ENCODE measurements around the gene PTPRD.

PTPRD gene

GRCh38 chr9:8388132-8388531 is 2224.7 kb downstream of the PTPRD start:
- no peak for DNase-seq

DNA sequence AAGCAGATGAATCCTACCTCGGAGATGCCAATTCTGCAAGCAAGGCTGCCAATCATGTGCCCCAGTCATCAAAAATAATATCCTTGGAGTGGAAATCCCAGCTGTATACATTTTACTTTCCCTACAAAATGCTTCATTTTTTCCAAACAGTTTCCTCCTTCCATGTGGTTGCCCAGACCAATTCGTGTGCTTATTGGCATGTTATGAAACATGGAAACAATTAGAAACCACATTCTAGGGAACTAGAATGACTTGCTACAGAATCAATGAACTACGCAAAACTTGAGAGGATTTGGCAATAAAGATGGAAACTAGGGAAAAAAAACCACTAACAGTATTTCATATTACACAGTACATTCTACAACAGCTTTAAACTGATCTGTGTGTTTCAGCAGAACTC is 2228.7 kb downstream of the PTPRD start:
- DNase-seq: no peak

DNA sequence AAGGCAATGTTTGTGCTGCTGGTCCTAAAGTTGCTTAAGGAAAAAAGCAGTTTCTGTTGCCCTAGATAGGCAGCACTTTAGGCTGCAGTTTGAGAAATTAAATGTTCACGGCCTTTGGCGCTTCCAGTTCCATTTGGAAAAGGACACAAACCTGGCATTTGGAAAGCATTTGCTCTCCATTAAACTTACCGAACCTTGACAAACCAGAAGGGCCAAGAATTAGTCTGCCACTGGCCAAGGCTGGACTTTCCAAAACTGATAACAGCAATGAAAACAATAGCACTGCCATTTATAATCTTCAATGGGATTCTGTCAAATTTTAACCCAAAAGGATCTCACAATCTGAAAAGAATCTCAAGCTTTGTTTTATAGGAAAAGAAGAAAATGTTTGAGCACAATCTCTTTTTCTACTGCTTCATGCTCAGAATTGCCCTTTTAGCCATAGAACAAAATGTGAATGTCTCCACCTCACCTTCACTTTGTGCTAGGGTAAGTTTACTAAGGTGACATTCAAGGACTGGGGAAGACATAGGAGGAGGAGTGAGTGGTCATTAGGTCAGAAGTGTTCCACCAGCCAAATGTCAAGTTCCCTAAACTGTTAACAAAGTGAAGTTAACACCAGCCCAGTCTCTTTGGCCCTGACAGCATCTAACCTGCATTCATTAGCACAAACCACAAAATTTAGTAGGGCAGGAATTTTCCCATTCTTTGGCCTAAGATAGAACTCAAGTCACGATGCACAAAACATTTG is 2229.8 kb downstream of the PTPRD start:
- DNase-seq: no peak

DNA sequence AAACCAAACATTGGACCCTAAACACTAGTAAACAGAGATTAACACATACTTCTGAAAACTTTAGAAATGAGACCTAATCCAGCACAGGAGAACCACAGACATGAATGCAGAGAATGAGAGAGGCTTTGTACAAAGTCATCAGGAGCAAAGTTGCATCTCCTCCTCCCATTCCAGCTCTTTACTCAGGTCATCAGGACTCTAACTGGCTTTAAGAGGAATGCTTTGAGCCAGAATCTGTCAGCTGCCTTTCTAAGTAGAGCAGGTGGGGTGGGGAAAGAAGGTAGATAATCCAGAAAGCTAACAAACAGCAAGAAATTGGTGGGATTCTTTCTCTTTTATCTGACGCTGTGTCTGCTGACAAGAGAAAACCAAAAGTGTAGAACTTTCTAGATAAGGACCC is 2230.5 kb downstream of the PTPRD start:
- DNase-seq: no peak

GRCh38 chr9:8381601-8382000 is 2231.2 kb downstream of the PTPRD start:
- no peak for DNase-seq

GRCh38 chr9:8374471-8374870 is 2238.3 kb downstream of the PTPRD start:
- DNase-seq: no peak

DNA sequence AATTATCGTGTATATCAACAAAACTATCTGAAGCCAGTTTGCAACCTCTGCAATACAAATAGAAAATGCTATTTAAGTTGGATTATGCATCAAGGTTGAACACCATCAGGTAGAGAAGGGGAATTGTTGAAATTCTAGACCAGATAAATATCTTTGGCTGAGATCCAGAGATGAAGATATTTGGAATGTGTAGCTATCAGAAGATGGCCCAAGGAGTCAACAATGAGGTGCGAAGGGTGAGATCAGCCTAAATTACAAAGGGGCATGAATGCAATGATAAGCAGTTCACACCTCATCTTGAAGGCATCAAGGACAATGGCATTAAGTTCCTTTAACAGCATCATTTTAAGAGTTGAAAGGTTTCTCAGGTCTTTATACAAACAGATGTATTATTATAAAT is 2241.1 kb downstream of the PTPRD start:
- DNase-seq: no peak

GRCh38 chr9:8366161-8366926 is 2246.5 kb downstream of the PTPRD start:
- no peak for DNase-seq

DNA sequence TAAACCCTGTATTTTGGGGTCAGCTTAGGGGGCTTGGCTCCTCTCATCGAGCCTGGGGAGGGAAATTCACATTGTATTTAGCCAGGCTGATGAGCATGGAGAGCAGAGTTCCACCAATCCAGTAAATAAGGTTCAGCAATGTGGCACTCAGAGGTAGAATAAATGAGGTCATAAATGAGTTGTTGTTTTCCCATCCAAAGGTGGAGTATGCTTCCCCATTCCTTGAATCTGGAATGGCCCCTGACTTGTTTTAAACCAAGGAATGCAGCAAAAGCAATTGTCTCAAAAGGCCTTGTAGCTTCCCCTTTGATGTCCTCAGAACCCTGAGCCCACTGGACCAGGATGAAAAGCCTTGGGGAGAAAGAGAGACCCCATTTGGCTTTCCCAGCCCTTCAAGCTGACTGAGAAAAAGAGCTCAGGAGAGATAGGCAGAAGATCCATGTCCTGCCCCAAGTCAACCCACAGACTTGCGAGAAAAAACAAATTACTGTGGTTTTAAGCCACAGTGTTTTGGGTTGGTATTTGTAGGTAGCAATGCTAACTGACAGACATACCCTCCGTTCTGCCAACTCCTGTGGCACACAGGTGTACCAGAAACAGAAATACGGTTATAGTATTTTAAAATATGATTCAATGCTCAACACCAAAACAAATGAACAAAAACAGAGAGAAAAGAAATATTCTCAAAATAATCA is 2247.2 kb downstream of the PTPRD start:
- DNase-seq: no peak

DNA sequence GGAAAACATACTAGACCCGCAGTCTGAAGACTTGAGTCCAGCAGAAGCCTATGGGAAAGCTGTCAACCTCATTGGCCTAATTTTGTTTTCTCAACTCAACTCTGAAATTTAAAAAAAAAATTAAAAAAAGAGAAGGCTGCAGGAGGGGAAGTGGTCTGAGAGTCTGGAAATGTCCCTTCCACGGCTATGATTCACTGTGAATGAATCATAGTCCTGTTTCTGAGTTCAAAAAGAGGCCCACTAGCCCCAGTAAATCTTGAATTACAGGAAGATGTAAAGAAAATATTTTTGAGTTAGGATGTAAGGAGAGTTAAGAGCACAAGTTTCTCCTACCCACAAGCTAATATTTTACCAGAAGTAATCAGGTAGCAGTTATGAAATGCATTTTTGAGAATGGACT is 2247.8 kb downstream of the PTPRD start:
- DNase-seq: no peak

DNA sequence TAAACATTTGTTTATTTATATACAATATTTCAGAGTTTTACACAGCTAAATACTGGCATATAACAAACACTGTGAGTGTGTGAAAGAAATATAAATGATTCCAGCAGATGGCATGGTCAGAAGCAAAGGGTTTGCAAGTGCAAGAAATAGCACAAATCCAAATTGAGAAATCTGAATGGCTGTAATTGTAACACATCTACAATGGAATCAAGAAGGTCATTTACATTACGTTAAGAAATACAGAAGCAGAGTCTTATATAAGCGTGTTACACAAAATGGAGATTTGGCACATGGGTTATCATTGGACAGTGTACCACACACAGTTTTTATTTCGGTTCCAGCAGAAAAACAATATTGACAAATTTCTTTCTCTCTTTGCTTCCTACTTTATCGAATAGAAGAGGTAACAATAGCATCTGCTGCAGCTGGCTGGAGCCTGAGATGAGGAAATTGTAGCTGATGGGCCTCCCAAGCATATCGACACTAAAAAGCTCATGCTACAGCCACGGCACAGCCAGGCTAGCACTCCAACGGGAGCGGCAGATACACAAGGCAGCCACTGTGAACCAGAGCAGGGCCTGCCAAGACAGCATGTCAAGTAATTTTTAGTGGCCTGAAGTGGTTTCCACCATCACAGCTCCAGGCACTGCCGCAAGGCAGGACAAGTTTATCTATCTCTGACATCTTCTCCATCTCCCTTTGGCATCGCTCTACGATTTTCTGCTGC is 2248.6 kb downstream of the PTPRD start:
- DNase-seq: no peak

DNA sequence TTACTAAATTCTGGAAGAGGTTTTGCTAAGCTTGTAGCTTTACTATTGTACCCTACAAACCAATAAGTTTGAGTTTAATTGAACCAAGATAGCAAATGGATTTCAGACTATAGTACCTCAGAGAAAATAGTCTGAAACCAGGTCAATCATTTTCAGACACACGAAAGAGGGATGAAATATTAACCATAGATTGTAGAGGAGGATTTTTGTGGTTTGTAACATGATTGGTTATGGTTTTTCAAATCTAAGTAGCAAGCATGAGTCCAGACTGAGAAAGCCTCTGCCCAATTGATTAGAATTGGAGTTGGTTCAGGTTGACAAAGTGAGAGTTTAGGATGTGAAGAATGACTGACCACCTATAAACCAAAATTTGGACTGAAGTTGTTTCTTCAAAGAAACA is 2250.6 kb downstream of the PTPRD start:
- no peak for DNase-seq

DNA sequence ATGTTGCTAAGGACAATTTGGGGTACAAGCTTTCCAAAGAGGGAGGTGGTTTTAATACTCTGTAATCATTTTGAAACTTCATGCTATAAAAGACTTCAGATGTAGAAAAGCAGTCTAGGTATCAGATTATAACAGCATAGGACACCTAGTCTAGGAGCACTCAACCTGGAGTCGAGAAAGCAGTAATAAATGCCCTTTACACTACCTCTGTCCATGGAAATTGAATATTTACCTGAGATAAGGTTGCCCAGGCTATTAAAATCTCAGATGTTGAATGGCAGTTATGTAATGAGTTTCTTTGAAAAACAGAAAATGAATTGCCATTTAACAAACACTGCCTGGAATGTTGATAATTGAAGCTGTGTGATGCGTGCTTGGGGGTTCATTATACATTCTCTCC is 2251.4 kb downstream of the PTPRD start:
- no peak for DNase-seq

DNA sequence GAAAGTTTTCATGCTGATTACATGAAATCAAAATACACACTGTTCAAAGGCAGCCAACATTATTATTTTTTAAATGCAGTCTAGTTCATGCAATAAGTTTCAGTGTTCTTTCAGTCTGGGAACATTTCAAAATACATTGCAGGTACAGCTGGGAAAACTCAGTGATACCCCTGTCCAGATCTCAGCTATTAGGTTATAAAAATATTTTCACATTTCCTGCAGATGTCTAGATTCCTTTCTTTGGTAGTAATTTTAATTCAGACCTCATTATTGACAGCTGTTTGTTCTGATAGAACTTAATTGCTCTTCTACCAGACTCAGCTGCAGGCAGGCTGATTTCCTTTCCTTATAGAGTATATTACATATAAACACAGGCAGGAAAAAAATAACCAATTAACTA is 2256.4 kb downstream of the PTPRD start:
- no peak for DNase-seq

GRCh38 chr9:8351436-8351835 is 2261.4 kb downstream of the PTPRD start:
- DNase-seq: no peak

DNA sequence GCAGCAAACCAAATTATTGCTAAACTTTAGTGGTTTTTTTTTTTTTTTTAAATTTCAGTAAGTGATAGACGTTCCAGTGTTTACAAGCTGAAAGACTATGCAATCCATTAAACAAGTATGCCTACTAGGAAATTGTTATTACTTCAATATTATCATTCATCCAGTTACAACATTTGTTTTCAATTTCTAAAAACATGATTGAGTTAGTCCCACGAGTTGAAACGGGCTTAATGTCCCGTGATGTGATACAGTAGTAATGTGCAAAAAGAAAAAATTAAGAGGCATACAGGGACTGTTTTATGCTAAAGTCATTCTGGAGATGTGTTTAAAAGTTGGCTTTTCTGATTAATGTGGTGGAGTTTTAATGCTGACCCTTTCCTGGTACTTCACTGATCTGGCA is 2262.9 kb downstream of the PTPRD start:
- no peak for DNase-seq

DNA sequence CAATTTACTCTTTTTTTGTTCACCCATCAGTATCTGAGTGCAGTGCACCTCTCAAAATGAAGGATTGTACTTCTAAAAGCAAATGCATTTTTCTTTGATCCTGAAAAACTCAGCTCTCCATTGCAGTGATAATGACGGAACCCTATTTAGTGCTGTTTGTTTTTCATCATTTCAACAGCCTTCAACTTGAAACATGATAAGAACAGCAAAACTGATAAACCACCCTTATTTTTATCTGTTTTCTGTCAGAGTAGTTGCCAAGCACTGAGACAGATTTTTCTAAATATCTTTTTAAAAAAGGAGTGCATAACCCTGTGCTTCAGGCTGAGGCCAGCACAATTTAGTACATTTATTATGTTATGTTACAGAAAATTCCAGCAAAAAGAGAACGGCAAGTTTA is 2263.4 kb downstream of the PTPRD start:
- DNase-seq: no peak

- DNase-seq: no peak
Observed at GRCh38 chr9:8348756-8349155, 2264.0 kb downstream of the PTPRD start.

- no peak for DNase-seq
Observed at GRCh38 chr9:8346296-8346695, 2266.5 kb downstream of the PTPRD start.

DNA sequence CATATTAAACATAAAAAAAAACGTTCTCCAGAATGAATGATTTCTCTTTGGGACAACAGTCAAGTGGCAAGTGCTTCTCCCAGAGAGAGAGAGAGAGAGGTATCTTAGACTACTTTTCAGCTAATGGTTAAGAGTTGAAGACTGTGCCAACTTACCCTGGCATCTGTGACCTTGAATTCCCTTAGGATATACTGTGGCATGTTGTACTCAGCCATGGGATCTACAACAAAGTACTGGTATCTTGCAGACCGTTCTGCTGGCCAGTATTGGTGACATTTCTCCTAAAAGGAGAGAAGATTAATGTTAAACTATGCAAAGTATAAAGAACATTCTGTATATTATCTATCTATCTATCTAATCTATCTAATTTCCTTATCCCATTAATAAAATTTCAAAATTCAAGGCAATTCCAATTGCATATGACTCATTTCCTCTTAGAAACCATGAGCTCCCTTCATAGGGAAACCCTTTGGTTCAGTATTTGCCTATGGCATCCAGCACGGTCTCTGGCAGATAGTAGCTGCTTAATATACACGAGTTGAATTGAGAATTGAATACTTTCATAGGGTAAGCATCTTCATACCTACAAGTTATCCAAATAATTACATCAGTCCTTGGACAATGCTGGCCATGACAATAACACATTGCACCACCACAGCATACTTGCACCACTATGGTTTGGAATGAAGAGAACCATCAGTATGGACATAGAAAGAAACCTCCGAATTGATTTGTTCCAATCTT is 2273.9 kb downstream of the PTPRD start:
- no peak for DNase-seq

DNA sequence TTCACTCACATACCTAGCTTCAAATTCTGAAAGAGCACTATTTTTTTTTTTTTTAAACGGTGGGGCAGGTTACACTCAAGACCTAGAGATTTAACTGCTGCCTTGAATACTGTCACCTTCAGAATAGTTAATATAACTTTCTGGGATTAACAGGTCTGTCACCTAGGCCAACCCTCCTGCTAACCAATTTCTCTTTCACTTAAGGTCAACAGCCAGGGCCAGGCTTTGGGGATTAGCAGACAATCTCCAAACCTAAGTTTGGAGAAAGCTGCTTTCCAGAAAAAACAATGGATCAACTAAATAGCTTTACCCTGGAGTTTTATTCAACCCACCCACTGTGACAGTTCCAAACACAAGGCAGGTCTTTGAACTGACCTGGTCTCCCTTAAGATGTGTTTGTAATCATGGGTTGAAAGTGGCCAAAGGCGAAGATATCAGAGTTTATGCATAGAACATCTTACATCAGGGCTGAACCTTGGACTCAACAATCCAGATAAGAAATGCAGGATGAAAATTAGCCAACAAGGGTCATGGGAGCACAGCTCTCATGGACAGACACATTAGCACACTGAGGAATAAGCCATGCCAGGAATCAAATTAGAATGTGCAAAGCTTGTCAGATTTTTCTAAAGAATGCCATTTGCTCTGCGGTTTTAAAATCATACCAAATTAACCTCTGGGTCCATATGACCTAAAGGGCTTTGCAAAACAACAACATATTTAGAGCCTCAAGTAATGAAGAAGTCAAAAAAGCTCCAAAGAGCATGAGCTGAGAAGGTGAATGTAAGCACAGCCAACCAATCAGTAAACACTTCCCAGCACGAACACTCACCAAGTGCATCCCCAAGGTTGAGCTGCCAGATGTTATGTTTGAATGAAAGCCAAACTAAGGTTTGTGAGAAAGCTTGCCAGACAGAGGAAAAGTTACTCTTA is 2274.7 kb downstream of the PTPRD start:
- no peak for DNase-seq
